Heart right ventricle (tissue), 16 donors: Measurements from ENCODE around the gene MRGPRG. TPM values are rescaled to one million over a fixed set of nuclear protein-coding genes. Genes with fewer than 3 reads are reported as not detected.

ENCODE experiments used
- ATAC-seq, 8 donors: fragments of 200-7000 bp; cut with Tn5 transposase; one replicate each; pipeline ENCODE4 v1.9.1; 2020; ENCODE audit warnings: mild to moderate bottlenecking in 8 of 8, moderate library complexity in 8 of 8, moderate number of reproducible peaks in 1 of 8
- DNase-seq, 2 donors: peaks; one replicate each; pipeline ENCODE4 v3.0.0-alpha.2; 2020
- H3K27ac ChIP-seq, 10 donors: fragments of 200-600 bp; sonication (generic) in 2 of 10; one replicate each; pipeline versions ENCODE4 v1.5.0 to v1.8.0; 2020 to 2022; ENCODE audit warnings: mild to moderate bottlenecking in 3 of 10
- H3K27me3 ChIP-seq, 7 donors: fragments of 200-600 bp; one replicate each; pipeline ENCODE4 v1.8.0; 2021 to 2022; ENCODE audit warnings: mild to moderate bottlenecking in 2 of 7
- H3K36me3 ChIP-seq, 9 donors: fragments of 200-600 bp; sonication (generic) in 1 of 9; one replicate each; pipeline versions ENCODE4 v1.5.0 to v1.8.0; 2020 to 2022; ENCODE audit warnings: mild to moderate bottlenecking in 2 of 9
- H3K4me1 ChIP-seq, 9 donors: fragments of 200-600 bp; sonication (generic) in 1 of 9; one replicate each; pipeline versions ENCODE4 v1.5.0 to v1.8.0; 2020 to 2022; ENCODE audit warnings: mild to moderate bottlenecking in 4 of 9
- H3K4me3 ChIP-seq, 10 donors: fragments of 200-600 bp; sonication (generic) in 2 of 10; one replicate each; pipeline versions ENCODE4 v1.5.0 to v1.8.0; 2020 to 2022; ENCODE audit warnings: mild to moderate bottlenecking in 7 of 10, moderate library complexity in 2 of 10
- H3K9me3 ChIP-seq, 11 donors: fragments of 200-600 bp in 10 of 11; sonication (generic) in 2 of 11; one replicate each; pipeline versions ENCODE4 v1.5.0 to v1.8.0; 2013 to 2022; ENCODE audit warnings: mild to moderate bottlenecking in 2 of 11, control low read depth in 1 of 11, moderate library complexity in 1 of 11
- CTCF ChIP-seq, 9 donors: fragments of 200-600 bp; sonication (generic) in 2 of 9; IDR thresholded peaks; one replicate each; pipeline versions ENCODE4 v1.5.0 to v1.8.0; 2021 to 2022; ENCODE audit warnings: antibody characterized with exemption in 9 of 9, mild to moderate bottlenecking in 5 of 9, moderate library complexity in 1 of 9
- WGBS, 2 donors: extraction: QIAGEN DNeasy Blood & Tissue Kit; methylation state at CpG; one replicate each; pipeline ENCODE4 v1.1.7; 2013; ENCODE audit warnings: inconsistent platforms in 1 of 2; 5-methylcytosine and 5-hydroxymethylcytosine counted together
- intact Hi-C, 10 donors: fragments of 100-400 bp; cut with DNase I; formaldehyde crosslinking; loops; one replicate each; pipeline versions ENCODE4 v1.11.1 to v1.14.2; 2022
- polyA plus RNA-seq, 2 donors: library from polyadenylated mRNA; stranded (reverse); fragments of 200-250 nt; gene quantifications; one replicate each; pipeline ENCODE4 v1.2.3, GENCODE V29; 2013
- total RNA-seq, 10 donors: library from RNA; stranded (reverse); fragmentation: NEBNext Ultra II Directional in 3 of 10; extraction: Animal tissue kit (Norgen Biotek cat#: 25700) in 3 of 10; gene quantifications; one replicate each; pipeline versions ENCODE4 v1.2.1 to v1.2.4, GENCODE V29; 2021 to 2023
- donor health status: Arrhythmogenic right ventricular cardiomyopathy.
- donor health status: ischemic (EF 13 %, LVEDD 7.1; RV severe dilation, severe dysfunction).
- donor health status: healthy with polysubstance abuse.
- donor health status: DM: no; HTN: yes; CAD: no.
- donor health status: DM: no; HTN: no; CAD: no.
- donor health status: ischemic (EF 25% LVEDD 6.9; RV normal size, moderate dysfunction).
- donor health status: ischemic (EF 25% LVEDD 5.7; RV mildly dilated, moderate dysfunction).
- donor health status: healthy.
- donor health status: DM: yes; HTN: yes; CAD: no.
- donor health status: Ischemic cardiomyopathy.
- donor health status: ischemic (EF 35%, LVEDD 5.7; RV mildly dilated, moderate dysfunction).
- donor health status: nonischemic (EF 11% LVEDD 7.7; RV severe dilation, severe dysfunction).
- donor health status: DM: yes; HTN: yes; CAD: no.
- donor health status: PGD.
- donor health status: ischemic (EF 29% LVEDD 5.4; RV normal size, mild dysfunction).
- donor health status: nonischemic (EF 23%, LVEDD 6.1; RV moderate dilation, normal function).

The MRGPRG gene
- total and polyA plus RNA-seq, 12 donors: not detected

GRCh38 chr11:3207526-3208189, 11.0 kb downstream of the MRGPRG start:
- Histone ChIP-seq H3K4me1 (peaks cover 3 to 26% (median 13%) of the 10 kb centered on the region in 9 donors), H3K27me3 (peaks cover 5 to 34% (median 21%) of the 10 kb centered on the region in 7 donors), H3K4me3 (no peak overlapping the region), H3K9me3 (peaks cover 0 to 22% (median 12%) of the 10 kb centered on the region in 11 donors), H3K36me3 (no peaks in the 10 kb centered on the region), H3K27ac (no peak overlapping the region)
- WGBS, 2 donors: 75 to 84% methylated on average over 8 of the region's 8 CpGs
- DNase-seq (no peak), ATAC-seq (no peak)
- no peak for TF ChIP-seq CTCF (IDR thresholded peaks at IDR 0.05)
- intact Hi-C loops: no loop called here

GRCh38 chr11:3206922-3207204, 11.8 kb downstream of the MRGPRG start:
- no peak for TF ChIP-seq CTCF (IDR thresholded peaks at IDR 0.05)
- H3K36me3 ChIP-seq: no peaks in the 10 kb centered on the region
- no peak for ATAC-seq
- H3K4me1 ChIP-seq: peaks cover 3 to 26% (median 13%) of the 10 kb centered on the region in 9 donors
- 90 to 100% methylated on average over 1 of the region's 1 CpG for WGBS, 2 donors
- no peak for DNase-seq
- H3K27ac ChIP-seq: no peak overlapping the region
- H3K4me3 ChIP-seq: no peak overlapping the region
- intact Hi-C loops: no loop called here
- H3K9me3 ChIP-seq: peaks cover 0 to 19% (median 12%) of the 10 kb centered on the region in 11 donors
- peaks cover 11 to 39% (median 29%) of the 10 kb centered on the region in 7 donors for H3K27me3 ChIP-seq

- intact Hi-C loops: no loop called here
- peaks cover 0 to 14% (median 9%) of the 10 kb centered on the region in 11 donors for H3K9me3 ChIP-seq
- TF ChIP-seq CTCF (IDR thresholded peaks at IDR 0.05): no peak
- H3K4me3 ChIP-seq: no peak overlapping the region
- ATAC-seq (peak in 2 of 8 donors; percentile 29 to 37), DNase-seq (no peak)
- no peaks in the 10 kb centered on the region for H3K36me3 ChIP-seq
- H3K4me1 ChIP-seq: peaks cover 3 to 26% (median 13%) of the 10 kb centered on the region in 9 donors
- 67 to 68% methylated on average over 8 of the region's 8 CpGs for WGBS, 2 donors
- no peak overlapping the region for H3K27ac ChIP-seq
- peaks cover 13 to 41% (median 34%) of the 10 kb centered on the region in 7 donors for H3K27me3 ChIP-seq
These were observed 12.3 kb downstream of the MRGPRG start for GRCh38 chr11:3206156-3206921.

- no peaks in the 10 kb centered on the region for H3K36me3 ChIP-seq
- H3K4me1 ChIP-seq: peaks cover 3 to 26% (median 13%) of the 10 kb centered on the region in 9 donors
- no peak for TF ChIP-seq CTCF (IDR thresholded peaks at IDR 0.05)
- DNase-seq: no peak
- intact Hi-C loops: no loop called here
- H3K4me3 ChIP-seq: no peak overlapping the region
- H3K9me3 ChIP-seq: peaks cover 0 to 6% (median 1%) of the 10 kb centered on the region in 11 donors
- ATAC-seq: no peak
- 36 to 55% methylated on average over 16 of the region's 16 CpGs for WGBS, 2 donors
- H3K27ac ChIP-seq: no peak overlapping the region
- H3K27me3 ChIP-seq: peaks cover 13 to 49% (median 42%) of the 10 kb centered on the region in 7 donors
These were observed 13.1 kb downstream of the MRGPRG start for GRCh38 chr11:3205261-3206155.
